Measurements from ENCODE around the gene TSFM. TPM values are rescaled to one million over a fixed set of nuclear protein-coding genes. Genes with fewer than 3 reads are reported as not detected.

The TSFM gene
- total RNA-seq, 1 experiment from 2014 or later: 63.6 TPM

DNA sequence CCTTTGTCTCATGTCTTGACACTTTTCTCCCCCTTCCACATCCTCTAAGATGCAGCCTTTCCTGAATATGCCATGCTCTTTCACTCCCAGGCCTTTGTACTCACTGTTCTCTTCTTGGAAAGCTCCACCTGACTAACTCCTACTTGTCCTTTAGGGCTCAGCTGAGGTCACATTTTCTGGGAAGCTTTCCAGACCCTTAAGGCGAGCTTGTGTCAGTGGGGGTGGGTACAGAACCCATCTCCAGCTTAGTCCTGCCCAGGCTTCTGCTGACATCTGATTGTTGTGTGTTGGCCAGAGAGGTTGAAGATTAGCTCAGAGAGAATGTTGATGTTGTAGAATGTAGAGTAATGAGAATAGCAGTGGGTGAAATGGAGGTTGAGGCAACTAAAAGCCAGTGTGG is 2.9 kb upstream of the TSFM start:
- DNase-seq (ENCODE audit: low spot score): no peak

DNA sequence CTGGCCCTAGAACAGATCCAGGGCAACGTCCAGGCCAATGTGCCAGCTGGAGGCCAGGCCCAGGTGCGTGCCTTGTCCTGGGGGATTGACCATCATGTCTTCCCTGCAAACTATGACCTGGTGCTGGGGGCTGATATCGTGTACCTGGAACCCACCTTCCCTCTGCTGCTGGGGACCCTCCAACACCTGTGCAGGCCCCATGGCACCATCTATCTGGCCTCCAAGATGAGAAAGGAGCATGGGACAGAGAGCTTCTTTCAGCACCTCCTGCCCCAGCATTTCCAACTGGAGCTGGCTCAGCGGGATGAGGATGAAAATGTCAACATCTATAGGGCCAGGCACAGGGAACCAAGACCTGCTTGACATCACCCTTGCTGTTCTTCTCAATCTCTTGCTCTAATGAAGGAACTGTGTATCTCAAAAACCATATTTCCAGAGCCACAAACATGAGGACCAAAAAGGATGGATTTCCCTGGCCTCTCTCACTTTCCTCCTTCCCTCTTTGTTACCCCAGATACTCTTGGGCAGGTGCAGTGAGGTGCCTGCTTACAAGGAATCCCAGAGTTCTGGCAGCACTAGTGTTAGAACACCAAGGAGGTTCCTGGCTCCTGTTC is 2.2 kb upstream of the TSFM start:
- no peak for DNase-seq (ENCODE audit: low spot score)

DNA sequence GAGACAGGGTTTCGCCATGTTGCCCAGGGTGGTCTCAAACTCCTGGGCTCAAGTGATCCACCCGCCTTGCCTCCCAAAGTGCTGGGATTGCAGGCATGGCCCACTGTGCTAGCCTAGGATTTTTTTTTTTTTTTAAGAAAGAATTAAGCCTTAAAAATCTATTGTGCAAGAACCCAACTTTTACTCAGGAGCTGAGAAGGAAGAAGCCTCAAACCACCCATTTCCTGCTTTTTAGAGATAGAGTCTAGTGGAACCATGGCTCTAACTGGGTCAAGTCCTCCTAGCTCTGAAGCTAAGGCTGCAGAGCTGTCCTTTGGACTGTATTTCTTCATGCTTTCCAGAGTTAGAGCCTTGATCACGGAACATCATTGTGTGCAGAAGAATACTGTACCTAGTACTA is 1.3 kb upstream of the TSFM start:
- no peak for DNase-seq (ENCODE audit: low spot score)

DNA sequence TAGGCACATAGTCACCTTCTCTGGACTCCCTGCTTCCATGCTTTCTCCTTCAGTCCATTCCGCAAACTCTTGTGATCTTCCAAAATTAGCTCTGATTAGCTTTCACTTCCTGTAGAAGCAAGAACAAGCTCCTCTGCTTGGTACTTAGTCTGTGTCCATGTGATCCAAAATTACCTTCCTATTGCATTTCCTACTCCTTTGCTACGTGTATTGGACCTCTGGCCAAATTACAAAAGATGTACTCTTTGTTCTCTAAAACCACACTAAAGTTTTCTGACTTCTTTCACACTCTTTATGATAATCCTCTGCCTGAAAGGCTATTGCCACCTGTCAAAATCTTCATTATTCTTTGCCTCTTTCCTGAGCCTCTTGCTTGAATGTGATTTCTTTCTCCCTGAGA is 786 bp upstream of the TSFM start:
- no peak for DNase-seq (ENCODE audit: low spot score)

DNA sequence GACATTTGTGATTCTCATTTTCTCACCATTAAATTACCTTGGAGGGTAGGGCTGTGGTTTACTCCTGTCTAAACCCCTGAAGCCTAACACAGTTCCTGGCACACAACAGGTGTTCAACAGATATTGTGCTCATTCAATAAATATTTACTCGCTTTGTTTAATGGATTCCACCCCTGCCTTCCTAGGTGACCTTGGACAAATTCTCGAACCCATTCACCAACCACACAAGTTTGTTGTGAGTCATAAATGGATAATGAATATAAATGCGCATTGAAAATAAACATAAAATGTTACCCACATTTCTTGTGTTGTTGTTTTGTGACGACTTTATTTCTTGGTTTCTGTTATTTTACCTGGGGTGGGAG is 362 bp upstream of the TSFM start:
- DNase-seq (ENCODE audit: low spot score): no peak

DNA sequence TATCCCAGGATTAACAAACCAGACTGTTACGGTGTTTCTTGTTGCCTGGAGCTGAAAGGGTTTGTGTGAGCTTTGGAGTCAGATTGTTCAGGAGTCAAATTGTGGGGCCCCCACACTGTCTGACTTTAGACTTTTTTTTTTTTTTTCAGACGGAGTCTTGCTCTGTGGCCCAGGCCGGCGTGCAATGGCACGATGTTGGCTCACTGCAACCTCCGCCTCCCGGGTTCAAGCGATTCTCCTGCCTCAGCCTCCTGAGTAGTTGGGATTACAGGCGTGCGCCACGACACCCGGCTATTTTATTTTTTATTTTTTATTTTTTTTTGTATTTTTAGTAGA is 847 bp downstream of the TSFM start:
- DNase-seq (ENCODE audit: low spot score): no peak

DNA sequence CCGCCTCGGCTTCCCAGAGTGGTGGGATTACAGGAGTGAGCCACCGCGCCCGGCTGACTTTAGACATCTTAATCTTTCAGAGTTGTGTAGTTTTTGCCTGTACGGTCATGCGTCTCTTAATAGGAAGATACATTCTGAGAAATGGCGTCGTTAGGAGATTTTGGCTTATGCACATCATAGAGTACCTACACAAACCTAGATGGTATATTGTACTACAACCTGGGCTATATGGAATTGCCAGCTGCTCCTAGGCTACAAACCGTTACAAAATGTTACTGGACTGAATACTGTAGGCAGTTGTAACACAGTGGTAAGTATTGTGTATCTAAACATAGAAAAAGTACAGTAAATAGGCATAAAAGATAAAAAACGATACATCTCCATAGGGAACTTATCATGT is 1.3 kb downstream of the TSFM start:
- no peak for DNase-seq (ENCODE audit: low spot score)

DNA sequence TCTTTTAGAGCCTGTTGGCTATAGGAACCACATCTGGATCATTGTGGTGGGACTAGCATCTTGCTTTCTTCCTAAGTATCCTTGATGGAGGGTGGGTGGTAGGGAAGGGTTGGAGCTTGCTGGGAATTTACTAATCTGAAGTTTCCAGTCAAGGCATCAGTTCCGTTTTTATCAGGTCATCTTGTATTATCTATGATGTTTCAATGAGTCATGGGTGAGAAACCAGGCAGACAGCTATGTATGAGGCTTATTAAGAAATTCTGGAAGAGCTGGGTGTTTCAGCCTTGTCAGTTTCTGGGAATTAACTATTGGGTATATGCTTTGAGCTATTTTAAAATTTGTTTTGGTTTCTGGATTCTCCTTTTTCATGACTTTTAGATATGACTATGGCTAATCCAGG is 11.3 kb downstream of the TSFM start:
- DNase-seq (ENCODE audit: low spot score): no peak

DNA sequence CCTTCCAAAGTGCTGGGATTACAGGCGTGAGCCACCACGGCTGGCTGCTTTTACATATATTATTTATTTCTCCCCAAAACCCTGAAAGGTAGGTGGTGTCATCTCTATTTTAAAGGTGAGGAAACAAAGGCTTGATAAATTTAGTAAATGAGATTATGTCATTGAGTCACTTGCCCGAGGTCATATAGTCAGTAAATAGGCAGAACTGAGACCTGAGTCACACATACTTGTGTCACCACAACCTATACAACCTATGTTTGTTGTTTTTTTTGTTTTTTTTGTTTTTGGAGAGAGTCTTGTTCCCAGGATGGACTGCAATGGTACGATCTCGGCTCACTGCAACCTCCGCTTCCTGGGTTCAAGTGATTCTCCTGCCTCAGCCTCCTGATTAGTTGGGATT is 12.8 kb downstream of the TSFM start:
- no peak for DNase-seq (ENCODE audit: low spot score)

DNA sequence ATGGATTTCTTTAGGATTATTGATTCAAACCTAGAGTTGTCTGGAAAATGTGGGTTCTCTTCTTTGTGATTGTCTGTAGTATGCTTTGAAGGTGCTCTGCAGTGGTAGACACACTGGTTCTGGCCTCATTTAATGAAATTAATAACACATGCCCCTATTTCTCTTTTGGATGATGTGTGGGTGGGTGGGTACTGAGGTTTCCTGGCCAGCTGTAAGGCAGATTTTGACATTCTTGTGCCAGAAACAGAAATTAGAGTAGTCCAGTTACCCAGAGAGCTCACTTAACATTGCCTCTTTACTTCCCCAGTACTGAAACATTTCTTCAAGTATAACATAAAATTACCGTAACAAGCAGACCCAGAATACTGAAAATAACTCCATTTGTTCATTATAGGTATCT is 14.4 kb downstream of the TSFM start:
- no peak for DNase-seq (ENCODE audit: low spot score)

DNA sequence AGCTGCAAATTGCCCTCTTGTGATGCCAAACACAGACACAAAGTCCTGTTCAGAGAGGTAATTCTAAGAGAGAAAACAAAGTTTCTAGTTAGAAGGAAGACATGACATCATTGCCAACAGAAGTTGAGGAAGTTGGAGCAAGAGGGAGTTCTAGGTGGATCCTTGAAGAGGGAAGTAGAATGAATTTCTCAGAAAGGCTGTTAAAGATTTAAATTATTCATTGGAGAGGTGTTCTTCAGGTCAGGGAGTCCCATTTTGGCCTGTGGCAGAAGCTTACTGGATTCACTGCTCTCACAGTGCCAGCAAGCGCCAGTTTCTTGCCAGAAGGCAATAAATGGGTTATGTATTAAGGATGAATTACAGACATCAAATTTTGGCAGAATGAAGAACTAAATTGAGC is 15.3 kb downstream of the TSFM start:
- no peak for DNase-seq (ENCODE audit: low spot score)

DNA sequence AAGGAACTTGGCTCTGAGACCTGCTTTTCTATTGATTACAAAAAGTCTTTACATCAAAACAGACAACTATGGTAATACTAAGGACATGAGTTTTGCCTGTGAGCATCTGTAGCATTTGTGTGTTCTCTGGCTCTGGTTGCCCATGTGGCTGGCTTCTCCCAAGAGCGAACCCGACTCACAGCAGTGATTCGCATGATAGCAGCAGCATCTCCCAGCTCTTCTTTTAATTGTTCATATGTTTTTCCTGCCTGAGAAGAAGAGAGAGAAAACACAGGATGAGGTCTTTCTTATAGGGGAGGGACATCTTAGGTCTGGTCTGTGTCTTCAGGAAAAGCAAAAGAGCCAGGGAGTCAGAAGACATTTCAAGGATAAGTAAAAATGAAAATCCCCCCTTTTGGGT is 18.4 kb downstream of the TSFM start:
- no peak for DNase-seq (ENCODE audit: low spot score)

DNA sequence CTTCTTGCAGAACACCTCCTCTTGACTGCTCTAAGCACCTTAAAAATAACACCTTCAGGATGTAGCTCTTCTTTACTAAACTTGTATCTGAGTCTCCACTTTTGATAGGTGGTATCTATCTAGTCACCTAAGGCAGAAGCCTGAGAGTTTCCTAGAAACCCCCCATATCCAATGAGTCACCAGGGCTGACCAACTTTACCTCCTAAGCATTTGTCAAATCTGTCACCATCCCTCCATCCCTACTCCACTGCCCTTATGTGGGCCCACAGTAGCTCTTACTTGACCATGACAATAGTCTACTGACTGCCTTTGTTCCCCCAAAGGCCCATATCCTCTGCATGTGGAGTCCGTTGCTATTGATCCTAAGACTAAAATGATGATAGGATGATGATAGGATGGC is 20.0 kb downstream of the TSFM start:
- DNase-seq (ENCODE audit: low spot score): no peak

DNA sequence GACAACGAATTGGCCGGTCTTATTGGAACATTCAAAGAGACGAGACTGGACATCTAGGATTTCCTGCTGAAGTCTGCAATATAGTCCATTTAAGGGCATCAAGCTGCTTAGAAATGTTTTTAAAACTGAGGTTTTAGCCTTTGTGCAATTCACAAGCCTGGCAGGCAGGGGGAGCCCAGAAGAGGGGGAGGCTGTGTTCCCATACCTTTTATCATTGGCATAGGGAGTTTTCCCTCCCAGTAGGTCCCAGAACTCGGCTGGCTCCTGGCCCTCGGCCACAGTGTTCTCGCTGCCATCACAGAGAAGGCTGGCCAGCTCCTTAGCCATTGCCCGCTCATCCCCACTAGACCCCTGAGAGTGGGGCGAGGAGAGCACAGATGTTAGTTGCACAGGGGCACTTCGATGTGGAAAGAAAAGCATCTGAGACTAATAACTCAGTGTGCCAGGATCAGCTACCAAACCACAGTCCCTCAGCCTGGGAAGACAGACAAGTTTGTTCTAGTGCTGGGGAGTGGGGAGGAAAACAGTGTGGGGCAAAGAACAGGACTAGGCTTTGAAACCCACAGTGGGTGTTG is 20.8 kb downstream of the TSFM start:
- DNase-seq (ENCODE audit: low spot score): peak; percentile 65

DNA sequence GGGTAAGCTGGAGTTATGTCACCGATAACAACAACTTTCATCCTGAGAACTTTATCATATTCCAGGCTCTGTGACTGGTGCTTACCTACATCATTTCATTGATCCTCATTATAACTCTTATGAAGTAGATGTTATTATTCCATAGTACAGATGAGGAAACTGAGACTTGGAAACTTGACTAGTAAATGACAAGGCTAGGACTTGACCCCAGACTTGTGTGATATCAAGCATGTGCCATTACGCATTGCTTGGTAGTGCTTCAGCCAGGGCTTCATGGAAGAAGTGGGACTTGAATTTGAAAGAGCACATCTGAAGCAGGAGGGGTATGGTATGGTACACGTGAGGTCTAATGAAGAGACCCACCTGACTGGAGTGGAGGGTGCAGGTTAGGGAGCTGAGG is 24.1 kb downstream of the TSFM start:
- DNase-seq (ENCODE audit: low spot score): no peak

DNA sequence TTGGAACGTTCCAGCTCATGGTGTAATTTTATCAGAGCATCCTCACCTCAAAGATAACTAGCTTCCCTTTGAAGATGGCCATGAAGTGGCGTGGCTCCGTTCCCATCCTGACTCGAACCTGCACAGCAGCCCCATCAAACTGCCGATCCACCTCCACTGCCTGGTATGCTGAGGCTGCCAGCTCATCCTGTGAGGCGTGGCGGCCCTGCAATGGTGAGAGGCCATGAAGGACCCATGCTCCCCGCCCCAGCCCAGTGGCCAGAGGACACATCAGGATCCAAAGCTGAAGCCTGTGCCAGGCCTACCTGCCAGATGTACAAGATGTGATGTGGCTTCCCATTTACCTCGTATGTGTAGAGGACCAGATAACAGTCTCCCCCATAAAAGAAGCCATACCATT is 24.7 kb downstream of the TSFM start:
- no peak for DNase-seq (ENCODE audit: low spot score)

DNA sequence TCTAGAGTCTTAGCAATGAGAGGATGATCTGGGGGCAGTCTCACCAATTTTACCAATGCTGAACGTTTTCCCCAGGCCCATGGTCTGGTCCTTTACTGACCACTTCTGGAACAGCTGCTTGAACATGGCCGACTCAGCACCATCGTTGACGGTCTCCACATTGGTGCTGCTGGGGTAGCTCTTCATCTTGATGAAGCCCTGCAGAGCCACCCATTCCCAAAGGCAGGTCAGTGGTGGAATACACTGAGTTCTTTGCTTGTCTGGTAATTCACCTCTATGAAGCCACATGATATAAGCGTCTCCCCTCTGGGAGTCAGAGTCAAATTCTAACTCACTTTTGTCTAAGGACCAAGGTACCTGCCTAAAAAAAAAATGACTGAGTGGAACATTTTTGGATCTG is 25.8 kb downstream of the TSFM start:
- DNase-seq (ENCODE audit: low spot score): no peak

DNA sequence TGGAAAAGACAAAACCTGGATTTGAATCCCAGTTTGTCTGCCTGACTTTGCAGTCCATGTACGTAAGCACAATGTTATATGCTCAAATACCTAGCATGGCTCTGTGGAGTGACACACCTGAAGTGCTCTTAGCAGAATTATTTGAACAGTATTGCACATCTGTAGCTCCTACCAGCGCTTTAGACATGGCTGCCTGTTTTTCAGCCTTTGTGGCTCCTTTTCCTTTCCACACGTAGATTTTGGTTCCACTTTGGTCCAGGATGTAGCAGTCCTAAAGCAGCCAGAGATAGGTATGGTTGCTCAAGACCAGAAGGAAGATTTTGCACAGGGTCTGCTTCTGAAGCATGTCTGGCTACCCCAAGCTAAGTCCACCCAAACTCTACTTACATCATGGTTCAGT is 26.8 kb downstream of the TSFM start:
- no peak for DNase-seq (ENCODE audit: low spot score)

DNA sequence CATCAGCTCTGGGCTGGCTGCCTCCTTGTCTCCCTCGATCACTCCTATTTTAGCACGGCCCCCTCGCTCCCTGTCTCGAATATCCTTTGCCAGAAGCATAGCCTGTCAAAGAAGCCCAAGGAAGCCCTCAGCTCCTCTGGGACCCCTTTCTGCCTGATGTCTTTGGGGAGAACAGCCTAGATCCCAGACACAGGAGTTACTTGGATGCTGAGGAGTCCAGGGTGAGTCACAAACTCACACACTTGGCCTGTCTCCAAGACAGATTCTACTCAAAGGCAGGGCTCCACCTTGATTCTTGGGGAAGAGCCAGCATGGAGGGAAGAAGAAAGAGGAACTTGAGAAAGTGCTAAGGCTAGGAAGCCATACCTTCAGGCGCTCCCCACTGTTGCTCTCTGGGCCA is 27.9 kb downstream of the TSFM start:
- DNase-seq (ENCODE audit: low spot score): peak; percentile 88

DNA sequence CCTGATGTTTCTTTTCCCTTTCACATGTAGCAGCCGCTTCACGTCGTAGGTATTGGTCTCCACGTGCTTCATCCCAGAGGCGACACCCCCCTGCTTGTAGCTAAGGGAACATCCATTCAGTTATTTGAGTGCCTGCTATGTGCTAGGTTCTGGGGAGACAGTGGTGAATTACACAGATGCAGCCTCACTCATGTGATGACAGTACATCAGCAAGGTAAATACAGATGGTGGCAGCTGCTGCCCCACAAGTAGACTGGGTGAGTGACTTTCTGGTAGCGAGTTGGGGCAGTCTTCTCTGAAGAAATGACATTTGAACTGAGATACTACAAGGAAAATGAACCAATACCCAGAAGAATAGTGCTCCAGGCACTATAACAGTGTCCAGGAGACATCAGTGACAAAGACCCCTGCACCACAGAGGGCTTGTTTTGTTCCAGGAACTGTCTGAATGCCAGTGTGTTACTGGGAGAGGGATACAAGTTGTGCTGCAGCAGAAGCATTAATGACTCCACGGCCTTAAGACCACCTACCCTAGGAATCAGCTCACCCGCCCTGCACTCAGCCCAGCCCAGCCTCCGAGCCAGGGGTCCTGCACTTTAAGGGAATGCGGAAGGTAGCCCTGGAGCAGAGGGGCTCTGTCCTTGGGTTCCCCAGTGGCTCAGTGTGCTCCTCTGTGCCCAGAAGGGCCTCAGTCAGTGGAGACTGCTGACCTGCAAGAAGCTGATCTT is 28.6 kb downstream of the TSFM start:
- no peak for DNase-seq (ENCODE audit: low spot score)

DNA sequence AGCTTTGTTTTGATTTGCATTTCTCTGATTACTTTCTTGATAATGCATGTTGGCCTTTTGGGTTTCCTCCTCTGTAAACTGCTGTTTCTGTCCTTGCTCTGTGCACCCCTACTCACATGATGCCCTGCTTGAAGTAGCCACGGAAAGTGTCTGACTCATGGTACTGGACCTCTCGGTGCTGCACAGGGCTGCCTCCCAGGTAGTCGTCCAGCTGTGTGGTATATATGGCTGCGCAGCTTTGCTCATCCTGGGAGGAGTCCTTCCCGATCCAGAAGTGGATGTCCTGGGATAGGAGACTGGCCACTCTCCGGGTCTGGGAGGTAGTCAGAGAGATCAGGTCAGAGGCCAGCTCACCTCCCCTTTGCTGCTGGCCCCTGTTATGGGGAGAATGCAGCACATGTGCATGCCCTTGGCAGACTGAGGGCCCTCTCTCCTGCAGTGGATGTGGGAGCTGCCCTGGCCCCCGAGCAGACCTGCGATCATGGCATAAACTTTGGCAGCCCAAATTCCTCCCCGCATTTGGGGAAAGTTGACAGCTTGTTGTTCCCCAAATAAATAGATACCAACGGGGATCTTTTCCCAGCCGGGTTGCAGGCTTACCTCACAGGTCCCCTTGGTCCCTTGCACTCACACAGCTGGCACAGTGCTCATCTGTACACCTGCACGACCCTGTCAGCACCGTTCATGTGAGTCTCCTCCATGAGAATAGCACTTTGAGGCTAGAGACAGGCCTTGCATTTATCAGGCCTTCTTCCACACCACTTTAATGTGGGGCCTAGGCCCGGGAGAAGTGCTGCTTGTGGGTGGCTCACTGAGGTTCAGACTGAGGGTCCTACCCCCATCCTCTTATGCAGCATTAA is 30.8 kb downstream of the TSFM start:
- no peak for DNase-seq (ENCODE audit: low spot score)

DNA sequence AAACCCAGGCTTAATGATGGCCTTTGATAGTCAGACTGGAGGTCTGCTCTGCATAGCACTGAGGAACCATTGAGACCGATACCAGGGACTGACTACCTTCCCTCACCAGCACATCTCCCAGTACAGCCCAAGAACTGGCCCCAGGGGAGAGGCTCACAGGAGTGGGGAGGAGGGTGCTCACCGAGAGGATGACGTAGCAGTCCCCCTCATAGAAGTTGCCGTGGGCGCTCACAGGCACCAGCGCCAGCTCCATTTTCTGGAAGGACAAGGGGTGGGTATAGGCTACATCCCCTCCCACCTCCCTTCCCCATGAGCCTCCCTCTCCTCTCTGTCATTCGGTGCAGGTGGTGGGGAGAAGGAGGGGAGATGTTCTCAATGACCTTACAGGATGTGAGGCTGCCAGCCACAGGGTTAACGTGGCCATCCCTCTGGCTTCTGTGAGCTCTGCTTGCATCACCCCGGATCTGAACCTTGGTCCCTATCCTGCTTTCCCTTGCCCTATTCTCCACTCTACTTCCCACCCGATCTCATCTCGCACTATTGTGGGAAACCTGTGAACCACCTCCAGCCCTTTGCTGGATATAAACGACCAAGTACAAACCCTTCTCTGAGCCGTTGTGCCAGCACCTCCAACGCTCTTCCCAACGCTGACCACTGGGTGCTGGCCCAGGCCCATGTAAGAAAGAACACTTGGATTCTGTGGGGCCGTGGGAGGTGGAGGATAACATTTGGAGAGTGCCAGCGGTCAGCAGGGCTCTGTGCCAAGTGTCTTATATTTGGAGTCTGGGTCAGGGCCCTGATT is 31.6 kb downstream of the TSFM start:
- DNase-seq (ENCODE audit: low spot score): no peak
